IMR-90 (cell line): ENCODE measurements around the gene ALDOC. TPM values are rescaled to one million over a fixed set of nuclear protein-coding genes. Genes with fewer than 3 reads are reported as not detected.

ENCODE experiments used
- ATAC-seq: fragments of 200-7000 bp; cut with Tn5 transposase; 2 replicates; pipeline ENCODE4 v1.9.1; 2020; ENCODE audit warnings: low read depth, mild to moderate bottlenecking, moderate library complexity
- BruUV-seq: library from RNA; stranded (reverse); fragments of 400-500 nt; replicated peaks from 2 replicates; lab custom pipeline; 2021; lab: Mats Ljungman, UMichigan
- CTCF ChIA-PET: fragments of 300-600 bp; formaldehyde crosslinking; extraction: SDS; loops from one replicate; lab custom pipeline; 2021; ENCODE audit warnings: antibody characterized with exemption; lab: Yijun Ruan, JAX
- POLR2A ChIA-PET: fragments of 300-600 bp; sonication (Branson Sonifier 250); formaldehyde crosslinking; loops from one replicate; lab custom pipeline; 2022; ENCODE audit warnings: antibody characterized with exemption; ENCODE audit not compliant: unreplicated experiment; lab: Charles Lee
- DNase-seq: peaks from one replicate; pipeline ENCODE4 v3.0.0; 2013
- H2AFZ ChIP-seq: replicated peaks from 2 replicates; pipeline ENCODE3; 2013; ENCODE audit warnings: low read length, mild to moderate bottlenecking; ENCODE audit not compliant: poor library complexity
- H2AK5ac ChIP-seq: 2 replicates; pipeline ENCODE4 v1.6.1; 2013; ENCODE audit warnings: low read depth, low read length, inconsistent platforms
- H2AK9ac ChIP-seq: replicated peaks from 2 replicates; pipeline ENCODE3; 2013; ENCODE audit warnings: mild to moderate bottlenecking, low read depth, low read length, moderate library complexity; ENCODE audit not compliant: poor library complexity
- H2BK120ac ChIP-seq: 2 replicates; pipeline ENCODE4 v1.6.1; 2013; ENCODE audit warnings: low read depth, low read length, inconsistent platforms
- H2BK15ac ChIP-seq: 3 replicates; pipeline ENCODE4 v1.6.1; 2013; ENCODE audit warnings: low read depth, low read length, inconsistent platforms
- H2BK20ac ChIP-seq: 2 replicates; pipeline ENCODE4 v1.6.1; 2013; ENCODE audit warnings: low read depth, mild to moderate bottlenecking, inconsistent platforms, low read length, moderate library complexity
- H2BK5ac ChIP-seq: 2 replicates; pipeline ENCODE4 v1.6.1; 2013; ENCODE audit warnings: mild to moderate bottlenecking, low read depth, low read length, inconsistent platforms; ENCODE audit not compliant: poor library complexity, severe bottlenecking
- H3K14ac ChIP-seq: replicated peaks from 2 replicates; pipeline ENCODE4 v1.6.1; 2013; ENCODE audit warnings: low read depth, low read length, inconsistent platforms
- H3K18ac ChIP-seq: 2 replicates; pipeline ENCODE4 v1.6.1; 2013; ENCODE audit warnings: low read depth, low read length, control low read depth
- H3K23ac ChIP-seq: 2 replicates; pipeline ENCODE4 v1.6.1; 2013; ENCODE audit warnings: low read depth, low read length, inconsistent platforms
- H3K27ac ChIP-seq: 2 replicates; pipeline ENCODE4 v1.5.1; 2013; ENCODE audit warnings: mild to moderate bottlenecking, control low read depth, low read length; ENCODE audit not compliant: insufficient read depth
- H3K27me3 ChIP-seq: 2 replicates; pipeline ENCODE4 v1.6.1; 2013; ENCODE audit warnings: low read length; ENCODE audit not compliant: control insufficient read depth, insufficient read depth
- H3K36me3 ChIP-seq: 2 replicates; pipeline ENCODE4 v1.6.1; 2013; ENCODE audit warnings: low read length, mixed read lengths; ENCODE audit not compliant: control insufficient read depth, insufficient read depth
- H3K4ac ChIP-seq: 2 replicates; pipeline ENCODE4 v1.6.1; 2013; ENCODE audit warnings: low read depth, low read length, inconsistent platforms
- H3K4me1 ChIP-seq: 2 replicates; pipeline ENCODE4 v1.6.1; 2013; ENCODE audit warnings: low read length, mixed read lengths; ENCODE audit not compliant: control insufficient read depth, insufficient read depth
- H3K4me2 ChIP-seq: 2 replicates; pipeline ENCODE4 v1.6.1; 2013; ENCODE audit warnings: low read depth, mild to moderate bottlenecking, control low read depth, low read length, moderate library complexity
- H3K4me3 ChIP-seq: 2 replicates; pipeline ENCODE4 v1.5.1; 2013; ENCODE audit warnings: low read depth, mild to moderate bottlenecking, control low read depth, low read length, moderate library complexity; ENCODE audit not compliant: insufficient read depth
- H3K56ac ChIP-seq: 2 replicates; pipeline ENCODE4 v1.6.1; 2013; ENCODE audit warnings: low read length, inconsistent platforms; ENCODE audit not compliant: insufficient read depth; ENCODE audit errors: extremely low read depth
- H3K79me1 ChIP-seq, 2 experiments: 2 replicates each; pipeline ENCODE4 v1.6.1; 2013; ENCODE audit warnings: low read length in 2 of 2, inconsistent platforms in 1 of 2, low read depth in 1 of 2
- H3K9ac ChIP-seq: 2 replicates; pipeline ENCODE4 v1.6.1; 2013; ENCODE audit warnings: low read depth, low read length, control low read depth
- H3K9me1 ChIP-seq: 2 replicates; pipeline ENCODE4 v1.6.1; 2013; ENCODE audit warnings: low read length, inconsistent platforms; ENCODE audit not compliant: insufficient read depth
- H3K9me3 ChIP-seq: 2 replicates; pipeline ENCODE4 v1.6.1; 2013; ENCODE audit warnings: low read length; ENCODE audit not compliant: control insufficient read depth, insufficient read depth
- H4K20me1 ChIP-seq: 2 replicates; pipeline ENCODE4 v1.6.1; 2013; ENCODE audit warnings: low read length, inconsistent platforms; ENCODE audit not compliant: insufficient read depth
- H4K5ac ChIP-seq: 2 replicates; pipeline ENCODE4 v1.6.1; 2013; ENCODE audit warnings: mild to moderate bottlenecking, low read depth, low read length, control low read depth
- H4K8ac ChIP-seq, 2 experiments: 2 replicates each; pipeline ENCODE4 v1.6.1; 2013; ENCODE audit warnings: low read depth in 2 of 2, low read length in 2 of 2, control low read depth in 1 of 2, inconsistent platforms in 1 of 2
- H4K91ac ChIP-seq: 2 replicates; pipeline ENCODE4 v1.6.1; 2013; ENCODE audit warnings: low read depth, low read length, inconsistent platforms; ENCODE audit not compliant: insufficient read depth
- NFE2L2 ChIP-seq: fragments of 150-350 bp; IDR thresholded peaks from 2 replicates; pipeline ENCODE4 v1.6.1; 2016; ENCODE audit warnings: low read depth, mild to moderate bottlenecking, low read length
- WGBS, 2 experiments: methylation state at CpG; one replicate each; pipeline versions ENCODE4 v1.1.5 to v1.1.7; 2013; ENCODE audit warnings: missing lambda C conversion rate in 2 of 2; ENCODE audit not compliant: insufficient read length in 1 of 2; ENCODE audit errors: extremely low coverage in 2 of 2; 5-methylcytosine and 5-hydroxymethylcytosine counted together
- dilution Hi-C: fragments of 300-500 bp; cut with HindIII; formaldehyde crosslinking; loops from one replicate; pipeline ENCODE4 v1.14.3; 2018; ENCODE audit warnings: low sequenced_read_pairs; ENCODE audit not compliant: unreplicated experiment
- in situ Hi-C: fragments of 300-500 bp; cut with MboI; formaldehyde crosslinking; loops from 3 replicates; pipeline ENCODE4 v1.14.3; 2019; ENCODE audit warnings: low sequenced_read_pairs, inconsistent platforms, mixed read lengths
- intact Hi-C: fragments of 100-400 bp; cut with micrococcal nuclease; formaldehyde crosslinking; loops from 2 replicates; pipeline ENCODE4 v1.10.0; 2022
- polyA plus RNA-seq, 3 experiments: library from polyadenylated mRNA; depleted of rRNA; stranded (reverse); fragments of >200 nt; gene quantifications; 2 replicates each; pipeline ENCODE4 v1.2.3, GENCODE V29; 2012; ENCODE audit warnings: low replicate concordance in 1 of 3
- total RNA-seq: library from RNA; depleted of rRNA; stranded (reverse); fragments of >200 nt; gene quantifications from 2 replicates; pipeline ENCODE4 v1.2.3, GENCODE V29; 2012

Gene ALDOC
- total and polyA plus RNA-seq, 2 of the 4 experiments (the other 2 are of a cell fraction) = 47.0 to 69.7 TPM

GRCh38 chr17:28533091-28533807 is 43.4 kb downstream of the ALDOC start:
- peaks cover 35% of the 10 kb centered on the region for H3K27me3 ChIP-seq
- no peak for TF ChIP-seq NFE2L2
- no peak overlapping the region for H3K4ac ChIP-seq
- no peak for DNase-seq
- H3K4me3 ChIP-seq = no peak overlapping the region
- H2BK5ac ChIP-seq = no peak overlapping the region
- no peaks in the 10 kb centered on the region for H3K36me3 ChIP-seq
- no peak overlapping the region for H3K4me2 ChIP-seq
- H3K23ac ChIP-seq = no peak overlapping the region
- no peak overlapping the region for H3K27ac ChIP-seq
- ChIA-PET POLR2A (no interaction called here), CTCF (interaction anchor here (1.5 kb wide), 1 partner anchor 38 kb away, joined by 4 read pairs; no protein-coding TSS in a partner anchor)
- ATAC-seq = peak; percentile 16
- H3K9me1 ChIP-seq = peaks cover 7% of the 10 kb centered on the region
- no peak overlapping the region for H2BK120ac ChIP-seq
- no peaks in the 10 kb centered on the region for H3K9me3 ChIP-seq
- no peak overlapping the region for H4K91ac ChIP-seq
- no peak overlapping the region for H2AK5ac ChIP-seq
- no peak overlapping the region for H3K18ac ChIP-seq
- H2BK15ac ChIP-seq = no peak overlapping the region
- no peak overlapping the region for H4K5ac ChIP-seq
- intact Hi-C loops (no loop called here), dilution Hi-C loops (no loop called here), in situ Hi-C loops (no loop called here)
- H3K9ac ChIP-seq = no peak overlapping the region
- no peak overlapping the region for H3K14ac ChIP-seq
- H2AFZ ChIP-seq = no peak overlapping the region
- H3K4me1 ChIP-seq = peaks cover 13% of the 10 kb centered on the region
- no peak overlapping the region for H3K56ac ChIP-seq
- H2BK20ac ChIP-seq = no peak overlapping the region
- no TSS peak for BruUV-seq
- H4K8ac ChIP-seq = no peak overlapping the region
- H3K79me1 ChIP-seq = no peaks in the 10 kb centered on the region
- no peaks in the 10 kb centered on the region for H4K20me1 ChIP-seq
- 57 to 100% methylated on average over 1 to 4 of the region's 16 CpGs for WGBS, 2 experiments
- H2AK9ac ChIP-seq = no peak overlapping the region
